GM19043 (cell line): Measurements from ENCODE around the gene CDC27.
"Not testable (repeated sequence)": the region's sequence is repeated elsewhere in the genome, so short reads cannot be mapped to it uniquely, and the experiment has no call there.

Source experiments
- ATAC-seq: cut with Tn5 transposase; IDR thresholded peaks from one replicate; pipeline ENCODE4 v1.9.1; 2021; ENCODE audit warnings: low read depth; ENCODE audit not compliant: unreplicated experiment

CDC27 gene, protein sequence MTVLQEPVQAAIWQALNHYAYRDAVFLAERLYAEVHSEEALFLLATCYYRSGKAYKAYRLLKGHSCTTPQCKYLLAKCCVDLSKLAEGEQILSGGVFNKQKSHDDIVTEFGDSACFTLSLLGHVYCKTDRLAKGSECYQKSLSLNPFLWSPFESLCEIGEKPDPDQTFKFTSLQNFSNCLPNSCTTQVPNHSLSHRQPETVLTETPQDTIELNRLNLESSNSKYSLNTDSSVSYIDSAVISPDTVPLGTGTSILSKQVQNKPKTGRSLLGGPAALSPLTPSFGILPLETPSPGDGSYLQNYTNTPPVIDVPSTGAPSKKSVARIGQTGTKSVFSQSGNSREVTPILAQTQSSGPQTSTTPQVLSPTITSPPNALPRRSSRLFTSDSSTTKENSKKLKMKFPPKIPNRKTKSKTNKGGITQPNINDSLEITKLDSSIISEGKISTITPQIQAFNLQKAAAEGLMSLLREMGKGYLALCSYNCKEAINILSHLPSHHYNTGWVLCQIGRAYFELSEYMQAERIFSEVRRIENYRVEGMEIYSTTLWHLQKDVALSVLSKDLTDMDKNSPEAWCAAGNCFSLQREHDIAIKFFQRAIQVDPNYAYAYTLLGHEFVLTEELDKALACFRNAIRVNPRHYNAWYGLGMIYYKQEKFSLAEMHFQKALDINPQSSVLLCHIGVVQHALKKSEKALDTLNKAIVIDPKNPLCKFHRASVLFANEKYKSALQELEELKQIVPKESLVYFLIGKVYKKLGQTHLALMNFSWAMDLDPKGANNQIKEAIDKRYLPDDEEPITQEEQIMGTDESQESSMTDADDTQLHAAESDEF

DNA sequence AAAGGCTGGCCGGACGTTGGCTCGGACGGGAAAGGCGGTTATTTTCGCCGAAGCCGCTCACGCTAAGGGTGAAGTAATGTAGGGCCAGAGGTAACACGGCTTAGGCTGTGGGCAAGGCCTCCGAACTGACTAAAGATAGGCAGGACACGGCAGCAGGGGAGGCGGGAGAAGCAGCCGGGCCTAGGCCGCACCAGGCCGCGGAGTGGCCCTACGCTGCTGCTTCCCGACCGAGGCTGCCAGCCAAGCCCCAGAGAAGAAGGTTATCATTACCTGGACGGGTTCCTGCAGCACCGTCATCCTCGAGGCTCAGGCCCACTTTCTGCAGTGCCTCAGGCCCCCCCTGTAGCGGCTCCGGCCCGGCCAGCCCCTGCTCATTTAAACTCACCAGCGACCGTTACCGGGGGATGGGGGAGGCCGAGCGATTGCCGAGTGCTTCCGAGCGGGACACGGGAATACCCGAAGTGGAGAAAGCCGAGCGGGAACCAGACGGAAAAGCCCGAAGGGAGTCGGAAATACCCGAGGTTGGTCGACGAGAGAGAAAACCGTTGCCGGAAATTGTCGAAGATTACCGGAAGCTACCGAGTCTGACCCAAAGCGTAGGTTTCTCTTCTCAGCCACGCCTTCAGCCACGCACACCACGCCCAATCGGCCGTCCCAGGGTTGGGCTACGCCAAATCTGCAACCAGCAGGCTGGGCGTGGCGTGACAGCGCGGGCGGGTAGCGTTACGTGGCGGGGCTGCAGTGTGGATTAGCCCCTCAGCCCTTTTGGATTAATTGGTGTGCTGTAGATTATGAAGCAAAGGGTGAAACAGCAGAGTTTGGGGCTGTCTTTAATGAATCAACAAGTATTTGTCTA, at the start of gene CDC27:
Gene CDC27 (minus strand): TSS at position 420 of the 856 bp plus-strand sequence. CDS start 123 bp downstream, at position 297.
- peak; percentile 91 for ATAC-seq

DNA sequence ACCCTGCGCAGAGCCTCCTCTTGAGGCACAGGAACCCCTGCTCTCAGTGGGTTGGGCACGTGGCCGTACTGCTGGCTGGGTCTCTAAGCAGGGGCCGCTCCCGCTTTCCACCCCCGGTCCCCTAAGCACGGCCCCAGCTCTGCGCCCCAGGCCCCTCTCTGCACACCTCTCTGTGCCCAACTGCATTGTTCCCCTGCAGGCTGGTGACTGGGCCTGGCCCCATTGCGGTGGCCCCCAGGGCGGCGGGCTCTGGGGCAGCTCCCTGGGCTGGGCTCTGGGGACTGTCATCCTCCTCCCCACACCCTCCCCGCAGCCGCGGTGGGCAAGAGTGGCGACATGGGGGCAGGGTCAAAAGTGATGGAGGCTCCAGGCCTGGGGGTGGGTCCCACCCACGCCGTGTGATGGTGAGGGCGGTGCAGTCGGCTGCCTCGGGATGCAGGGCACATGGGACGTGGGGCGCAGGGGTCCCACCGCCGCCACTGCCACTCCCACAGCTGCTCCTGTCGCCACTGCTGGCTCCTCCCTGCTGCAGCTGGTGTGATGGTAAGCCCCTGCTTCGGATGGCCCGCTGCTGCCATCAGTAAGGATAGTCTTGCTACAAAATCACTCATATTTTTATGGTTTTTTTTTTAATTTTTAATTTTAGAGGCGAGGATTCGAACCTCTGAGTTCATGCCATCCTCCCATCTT, 49.4 kb upstream of the CDC27 start:
- ATAC-seq: no peak

DNA sequence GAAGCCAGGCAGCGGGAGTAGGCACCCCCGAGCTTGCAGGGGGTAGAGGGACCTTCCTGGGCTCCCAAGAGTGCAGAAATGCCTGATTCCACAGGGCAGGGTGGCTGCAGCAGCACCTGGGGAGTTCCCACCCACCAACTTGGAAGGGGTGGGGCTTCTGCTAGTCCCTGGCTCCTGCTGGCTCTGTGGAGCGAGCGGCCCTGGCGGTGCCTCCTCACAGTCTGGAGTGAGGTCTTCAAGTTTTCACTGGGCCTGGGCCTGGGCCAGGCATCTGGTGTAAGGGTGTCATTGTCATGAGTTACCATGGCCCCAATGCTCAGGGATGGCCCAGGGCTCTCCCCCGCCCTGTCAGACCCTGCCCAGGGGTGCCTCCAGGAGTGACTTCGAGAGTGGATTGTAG, 48.7 kb upstream of the CDC27 start:
- ATAC-seq: no peak

DNA sequence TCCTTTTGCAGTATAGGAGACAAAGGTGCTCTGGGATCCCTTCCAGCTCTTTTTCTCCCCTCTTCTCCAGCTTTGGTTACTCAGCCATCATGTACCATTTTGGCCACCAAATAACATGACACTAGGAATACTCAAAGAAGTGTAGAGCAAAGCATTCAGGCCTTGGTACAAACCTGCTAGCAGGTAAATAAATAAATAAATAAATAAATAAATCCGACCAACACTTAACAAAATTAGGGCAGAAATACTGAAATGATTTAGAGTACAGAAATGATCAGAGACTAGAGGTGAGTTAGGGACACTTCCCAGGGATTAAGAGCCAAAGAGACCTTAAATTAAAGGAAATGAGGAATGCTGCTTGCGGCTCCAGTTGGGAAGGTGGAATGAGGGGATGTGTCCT, 46.8 kb upstream of the CDC27 start:
- ATAC-seq: no peak

DNA sequence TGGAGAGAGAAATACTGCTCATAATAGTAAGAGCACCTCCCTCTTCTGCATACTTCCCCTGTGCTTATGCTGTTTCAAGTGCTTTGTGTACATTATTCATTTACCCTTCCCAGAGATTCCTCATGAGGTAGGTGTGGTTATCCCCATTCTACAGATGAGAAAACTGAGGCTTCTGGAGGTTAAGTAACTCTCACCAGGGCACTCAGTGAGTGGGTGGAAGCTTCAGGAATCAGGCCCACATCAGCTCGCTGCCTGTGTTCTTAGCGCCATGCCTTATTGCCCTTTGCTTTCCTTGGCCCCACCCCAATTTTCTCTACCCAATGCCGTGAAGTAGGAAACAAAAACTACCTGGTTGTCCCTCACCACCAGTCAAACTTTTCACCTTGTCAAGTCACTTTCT, 46.4 kb upstream of the CDC27 start:
- ATAC-seq: no peak

DNA sequence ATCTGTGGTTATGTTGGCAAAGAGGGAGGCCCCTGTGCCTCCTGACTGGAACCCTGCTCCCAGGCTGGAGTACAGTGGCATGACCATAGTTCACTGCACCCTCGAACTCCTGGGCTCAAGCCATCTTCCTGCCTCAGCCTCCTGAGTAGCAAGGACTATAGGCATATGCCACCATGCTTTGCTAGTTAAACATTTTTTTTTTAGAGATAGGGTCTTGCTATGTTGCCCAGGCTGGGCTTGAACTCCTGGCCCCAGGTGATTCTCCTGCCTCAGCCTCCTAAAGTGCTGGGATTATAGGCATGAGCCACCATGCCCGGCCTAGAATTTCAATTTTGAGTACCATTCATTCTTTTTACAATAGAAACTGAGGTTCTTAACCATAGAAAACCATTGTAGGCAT, 43.4 kb upstream of the CDC27 start:
- no peak for ATAC-seq

DNA sequence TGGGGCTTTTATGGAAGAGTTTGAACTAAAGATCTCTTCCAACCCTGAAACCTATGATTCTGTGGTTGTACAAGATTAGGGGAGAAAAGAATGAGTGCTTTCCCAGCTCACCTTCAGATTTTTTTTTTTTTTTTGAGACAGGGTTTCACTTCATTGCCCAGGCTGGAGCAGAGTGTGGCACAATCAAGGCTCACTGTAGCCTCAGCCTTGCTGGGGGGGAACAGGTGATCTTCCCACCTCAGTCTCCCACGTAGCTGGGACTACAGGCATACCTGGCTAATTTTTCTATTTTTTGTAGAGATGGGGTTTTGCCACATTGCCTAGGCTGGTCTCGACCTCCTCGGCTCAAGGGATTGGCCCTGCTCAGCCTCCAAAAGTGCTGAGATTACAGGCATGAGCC, 42.8 kb upstream of the CDC27 start:
- ATAC-seq: no peak

DNA sequence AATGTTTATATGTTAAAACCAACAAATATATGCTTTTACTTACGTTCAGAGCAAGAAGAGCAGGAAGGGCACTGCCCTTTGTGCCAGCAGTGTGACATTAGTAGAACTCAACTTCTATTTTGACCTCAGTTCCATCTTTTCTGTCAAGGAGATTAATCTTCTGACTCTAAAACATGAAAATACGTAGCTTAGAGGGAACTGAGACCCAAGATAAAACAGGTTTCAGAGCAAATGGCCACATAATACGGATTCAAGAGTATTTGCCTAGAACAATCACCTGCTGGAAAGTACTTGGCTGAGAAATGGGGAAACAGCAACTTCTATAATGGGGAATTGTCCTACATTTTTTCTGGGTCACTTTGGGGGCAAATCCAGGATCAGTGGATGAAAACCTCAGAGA, 42.2 kb upstream of the CDC27 start:
- ATAC-seq: no peak

DNA sequence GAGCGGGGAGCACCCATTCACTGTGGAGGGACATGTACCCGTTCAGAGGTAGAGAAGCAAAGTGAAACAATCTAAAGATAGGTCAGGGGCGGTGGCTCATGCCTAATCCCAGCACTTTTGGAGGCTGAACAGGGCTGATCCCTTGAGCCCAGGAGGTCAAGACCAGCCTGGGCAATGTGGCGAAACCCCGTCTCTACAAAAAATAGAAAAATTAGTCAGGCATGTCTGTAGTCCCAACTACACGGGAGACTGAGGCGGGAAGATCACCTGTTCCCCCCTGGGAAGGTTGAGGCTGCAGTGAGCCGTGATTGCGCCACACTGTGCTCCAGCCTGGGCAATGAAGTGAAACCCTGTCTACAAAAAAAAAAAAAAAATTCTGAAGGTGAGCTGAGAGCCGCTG, 41.8 kb upstream of the CDC27 start:
- ATAC-seq: no peak

DNA sequence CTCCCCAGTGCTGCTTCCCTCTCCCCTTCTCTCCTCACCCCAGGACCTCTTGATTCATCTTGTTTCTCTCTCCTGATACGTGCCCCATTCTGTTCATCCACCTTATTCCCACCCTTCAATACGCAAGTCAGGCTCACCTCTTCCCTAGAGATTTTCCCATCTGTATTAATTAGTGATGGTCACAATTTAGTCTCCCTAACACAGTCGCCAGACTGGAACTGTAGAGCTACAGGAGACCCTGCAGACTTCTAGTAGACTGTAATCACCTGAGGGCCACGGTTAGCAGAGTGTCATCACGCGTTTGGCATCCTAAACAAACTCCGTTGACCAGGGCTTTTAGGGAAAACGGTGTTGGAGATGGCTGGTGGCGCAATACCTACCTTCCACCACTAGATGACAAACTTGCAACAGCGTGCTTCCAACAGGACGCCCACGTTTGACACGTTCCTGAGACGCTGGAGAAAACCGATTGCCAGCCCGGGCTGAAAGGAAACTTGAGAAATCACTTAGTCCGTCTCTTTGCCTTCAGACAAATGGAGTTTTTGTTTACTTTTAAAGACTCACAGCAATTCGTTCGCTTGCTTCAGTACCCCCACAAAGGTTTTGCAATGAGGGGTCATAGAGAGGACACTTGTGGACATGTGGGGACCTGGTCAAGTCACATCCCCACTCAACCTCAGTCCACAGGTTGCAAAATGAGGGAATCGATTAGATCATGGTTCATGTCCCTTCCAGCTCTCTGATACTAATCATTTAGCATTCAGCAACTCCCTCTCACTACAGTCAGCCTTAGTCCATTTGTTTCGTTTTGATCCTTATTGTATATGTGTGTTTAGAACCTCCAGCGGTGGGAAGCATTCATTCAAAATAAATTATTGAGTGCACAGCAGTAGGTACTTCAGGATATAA, 40.7 kb upstream of the CDC27 start:
- no peak for ATAC-seq

DNA sequence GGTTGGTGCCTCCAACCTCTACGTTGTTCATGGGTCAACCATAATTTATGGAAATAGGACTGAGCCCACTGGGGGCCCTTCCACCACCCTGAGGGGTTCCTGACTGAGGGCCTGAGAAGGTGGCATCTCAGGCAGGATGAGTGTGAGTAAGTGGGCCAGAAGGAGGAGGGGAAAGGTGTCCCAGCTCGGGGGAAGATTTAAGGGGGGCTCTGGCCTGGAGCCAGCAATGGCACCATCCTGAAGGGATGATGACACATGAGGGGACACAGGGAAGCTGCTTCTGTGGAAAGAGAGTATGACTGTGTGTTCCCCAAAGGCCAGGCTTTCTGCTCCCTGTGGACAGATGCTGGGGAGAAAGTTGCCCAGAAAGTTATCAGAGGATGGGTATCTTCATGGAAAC, 38.8 kb upstream of the CDC27 start:
- ATAC-seq: no peak

DNA sequence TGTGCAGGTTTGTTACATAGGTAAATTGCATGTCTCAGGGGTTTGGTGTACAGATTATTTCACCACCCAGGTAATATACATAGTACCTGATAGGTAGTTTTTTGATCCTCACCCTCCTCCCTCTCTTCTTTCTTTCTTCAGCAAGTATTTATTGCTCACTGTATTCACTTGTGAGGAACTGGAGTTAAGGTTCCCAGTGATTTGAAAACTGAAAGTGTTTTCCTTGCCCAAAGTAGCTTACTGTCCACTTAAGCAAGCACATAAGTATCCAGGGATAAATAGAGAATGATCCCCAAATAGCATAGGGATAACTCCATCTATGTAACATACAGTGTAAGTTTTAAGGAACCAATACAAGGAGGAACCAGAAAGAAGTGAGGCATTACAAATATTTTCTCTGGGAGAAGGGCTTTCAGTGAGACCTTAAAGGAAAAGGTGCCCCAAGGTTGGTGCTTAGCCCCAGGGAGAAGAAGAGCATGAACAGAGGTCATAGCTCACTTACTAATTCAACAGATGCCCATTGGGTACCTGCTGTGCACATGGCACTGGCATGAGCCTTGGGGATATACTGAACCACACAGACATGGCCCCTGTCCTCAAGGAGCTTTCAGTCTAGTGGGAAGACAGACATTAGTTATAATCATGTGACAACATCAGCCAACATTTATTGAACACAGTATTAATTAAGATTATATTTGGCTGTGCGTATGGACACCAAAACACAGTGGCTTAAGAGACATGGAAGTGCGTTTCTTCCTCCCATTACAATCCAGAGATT, 37.0 kb upstream of the CDC27 start:
- no peak for ATAC-seq

DNA sequence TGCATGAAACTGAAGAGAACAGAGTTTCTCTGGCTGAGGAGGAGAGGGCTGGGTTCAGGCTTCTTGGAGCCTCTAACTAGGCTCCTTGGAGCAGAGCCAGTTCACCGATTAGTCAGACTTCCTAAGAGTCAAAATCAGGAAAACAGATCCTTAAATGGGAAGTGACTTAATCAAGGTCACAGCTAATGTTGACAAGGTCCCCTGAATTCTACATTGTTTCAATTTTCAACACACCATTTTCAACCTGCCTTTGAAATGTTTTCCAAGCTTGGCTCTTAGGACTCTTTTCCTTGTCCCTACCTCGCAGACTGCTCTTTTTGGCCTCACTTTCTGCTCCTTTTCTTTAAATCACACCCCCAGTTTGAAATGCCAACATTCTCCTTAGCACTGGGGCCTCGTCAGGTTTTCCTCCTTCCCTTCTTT, 36.4 kb upstream of the CDC27 start:
- no peak for ATAC-seq

DNA sequence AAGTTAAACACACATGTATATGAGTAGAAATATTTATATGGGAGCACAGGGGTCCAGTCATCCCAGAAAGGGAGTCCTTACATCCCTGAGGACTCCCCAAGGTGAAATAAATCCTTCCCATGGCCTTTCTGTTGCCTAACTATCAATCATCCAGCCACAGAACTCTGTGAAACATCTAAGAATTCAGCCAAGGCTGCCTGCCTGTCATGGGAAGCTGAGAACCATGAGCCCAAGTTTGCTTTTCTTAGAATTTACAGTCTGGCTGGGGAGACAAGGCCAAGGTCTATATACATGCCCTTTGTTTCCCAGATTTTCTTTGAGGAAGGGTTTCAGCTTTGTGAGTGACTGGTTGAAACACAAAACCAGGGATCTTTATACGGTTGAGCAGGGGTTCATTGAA, 35.9 kb upstream of the CDC27 start:
- ATAC-seq: no peak

DNA sequence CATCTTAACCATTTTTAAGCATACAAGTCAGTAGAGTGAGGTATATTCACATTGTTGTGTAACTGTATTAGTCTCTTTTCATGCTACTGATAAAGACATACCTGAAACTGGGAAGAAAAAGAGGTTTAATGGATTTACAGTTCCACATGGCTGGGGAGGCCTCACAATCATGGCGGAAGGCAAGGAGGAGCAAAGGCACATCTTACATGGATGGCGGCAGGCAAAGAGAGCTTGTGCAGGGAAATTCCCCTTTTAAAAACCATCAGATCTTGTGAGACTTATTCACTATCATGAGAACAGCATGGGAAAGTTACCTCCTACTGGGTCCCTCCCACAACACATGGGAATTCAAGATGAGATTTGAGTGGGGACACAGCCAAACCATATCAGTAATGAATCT, 35.0 kb upstream of the CDC27 start:
- not testable (repeated sequence) for ATAC-seq

DNA sequence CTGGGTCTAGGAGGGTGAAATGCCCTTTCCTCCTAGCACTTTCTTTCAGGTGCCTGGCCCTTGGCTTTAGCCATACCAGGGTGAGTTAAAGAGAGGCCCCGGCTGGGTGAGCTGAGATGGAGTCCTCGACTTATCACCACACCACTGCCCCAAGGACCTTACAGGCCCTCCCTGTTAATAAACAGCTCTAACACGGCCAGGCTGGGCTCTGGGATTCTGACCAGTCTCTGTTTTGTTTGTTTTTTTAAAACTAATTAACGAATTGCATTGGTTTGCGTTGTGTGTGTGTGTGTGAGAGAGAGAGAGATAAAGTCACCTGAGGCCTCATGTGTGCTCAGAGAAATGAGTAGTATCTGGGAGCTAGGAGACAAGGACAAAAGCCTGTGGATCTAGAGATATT, 34.4 kb upstream of the CDC27 start:
- ATAC-seq: no peak

DNA sequence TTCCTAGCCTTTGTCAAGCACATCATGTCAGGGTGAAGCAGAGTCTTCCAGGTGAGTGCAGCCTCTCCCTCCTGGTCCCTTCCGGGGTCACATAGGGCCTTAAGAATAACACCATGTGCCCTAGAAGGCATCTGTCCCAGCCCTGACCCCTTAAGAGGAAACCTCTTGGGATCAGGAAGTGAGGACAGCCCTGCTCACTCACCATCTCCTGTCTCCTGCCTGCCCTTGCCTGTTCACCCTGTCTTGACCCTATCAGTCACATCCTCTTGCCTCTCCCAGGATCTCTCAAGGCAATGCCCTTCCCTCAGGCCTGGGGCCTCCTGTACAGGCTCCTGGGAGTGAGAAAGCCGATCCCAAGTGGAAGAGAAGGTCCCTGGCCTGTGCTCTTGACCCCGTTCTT, 33.9 kb upstream of the CDC27 start:
- ATAC-seq: no peak

DNA sequence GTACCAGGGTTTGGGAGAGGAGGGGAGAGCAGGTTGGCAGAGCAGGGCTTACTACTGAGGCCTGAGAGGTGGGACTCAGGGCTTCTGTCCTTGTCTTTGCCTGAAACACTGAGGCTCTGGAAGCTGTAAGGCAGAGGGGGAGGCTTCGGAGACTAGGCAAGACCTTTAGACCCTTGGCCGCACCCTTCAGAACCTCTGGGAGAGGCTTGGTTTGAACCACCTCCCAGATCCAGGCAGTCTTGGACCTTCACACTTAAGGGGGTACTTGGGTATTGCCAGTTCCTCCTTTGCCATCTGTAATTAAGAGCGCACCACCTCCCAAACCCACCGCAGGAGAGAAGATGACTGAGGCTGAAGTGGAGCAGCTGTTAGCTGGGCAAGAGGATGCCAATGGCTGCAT, 33.0 kb upstream of the CDC27 start:
- no peak for ATAC-seq

DNA sequence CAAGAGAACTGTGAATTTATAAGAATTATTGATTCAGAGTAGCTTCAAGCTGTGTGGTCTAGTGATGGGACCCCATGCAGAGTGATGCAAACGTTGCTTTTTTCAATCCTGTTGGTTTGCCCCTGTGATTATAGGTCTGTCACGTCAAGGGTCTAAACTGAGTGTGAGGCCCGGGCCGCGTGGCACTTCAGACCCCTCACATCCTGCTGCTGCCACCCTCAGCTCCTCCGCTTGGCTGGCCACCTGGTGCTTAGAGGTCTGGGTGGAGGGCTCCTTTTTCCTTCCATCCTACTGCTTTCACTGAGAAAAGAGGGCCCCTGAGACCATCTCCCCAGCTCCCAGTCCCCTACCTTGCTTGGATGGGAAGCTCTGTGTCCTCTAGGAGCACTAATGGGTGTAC, 32.1 kb upstream of the CDC27 start:
- ATAC-seq: no peak
